HL-60 (cell line): ENCODE measurements around the gene LRRC4B.

Source experiments
- DNase-seq, 2 experiments: peaks; one replicate each; pipeline ENCODE4 v3.0.0-alpha.2; 2010 to 2020; ENCODE audit warnings: low read depth in 1 of 2, low spot score in 1 of 2
- H3K27ac ChIP-seq: fragments of 250-450 bp; sonication (Bioruptor Pico); replicated peaks from 2 replicates; pipeline ENCODE4 v1.5.1; 2020; ENCODE audit warnings: mild to moderate bottlenecking, moderate library complexity
- H3K27me3 ChIP-seq: fragments of 250-450 bp; sonication (Bioruptor Pico); 2 replicates; pipeline ENCODE4 v1.5.1; 2021; ENCODE audit warnings: mild to moderate bottlenecking, moderate library complexity; ENCODE audit not compliant: insufficient read depth, poor library complexity, severe bottlenecking
- H3K4me3 ChIP-seq: replicated peaks from 2 replicates; pipeline ENCODE4 v1.5.1; 2011; ENCODE audit warnings: mild to moderate bottlenecking, control low read depth, low read length; ENCODE audit not compliant: insufficient read depth
- CTCF ChIP-seq: IDR thresholded peaks from one replicate; pipeline ENCODE4 v1.5.1; 2011; ENCODE audit warnings: low read length, control low read depth, inconsistent platforms; ENCODE audit not compliant: insufficient read depth
- GABPA ChIP-seq: IDR thresholded peaks from 2 replicates; pipeline ENCODE4 v1.6.1; 2012; ENCODE audit warnings: low read depth
- POLR2AphosphoS5 ChIP-seq: IDR thresholded peaks from 2 replicates; pipeline ENCODE4 v1.6.1; 2012; ENCODE audit warnings: low read depth
- SPI1 ChIP-seq: IDR thresholded peaks from 2 replicates; pipeline ENCODE4 v1.6.1; 2012; ENCODE audit warnings: low read depth, mild to moderate bottlenecking, borderline replicate concordance
- TF ChIP-seq, protein P1 (sequence below): IDR thresholded peaks from 2 replicates; pipeline ENCODE4 v1.6.1; 2012; ENCODE audit warnings: low read depth; ENCODE audit not compliant: insufficient replicate concordance

Gene LRRC4B

GRCh38 chr19:50558039-50558438, 10.2 kb downstream of the LRRC4B start:
- H3K27me3 ChIP-seq, result no peaks in the 10 kb centered on the region
- H3K27ac ChIP-seq, result no peak overlapping the region
- no peak for DNase-seq
- no peak for TF ChIP-seq GABPA
- no peak for TF ChIP-seq CTCF
- TF ChIP-seq, protein P1, sequence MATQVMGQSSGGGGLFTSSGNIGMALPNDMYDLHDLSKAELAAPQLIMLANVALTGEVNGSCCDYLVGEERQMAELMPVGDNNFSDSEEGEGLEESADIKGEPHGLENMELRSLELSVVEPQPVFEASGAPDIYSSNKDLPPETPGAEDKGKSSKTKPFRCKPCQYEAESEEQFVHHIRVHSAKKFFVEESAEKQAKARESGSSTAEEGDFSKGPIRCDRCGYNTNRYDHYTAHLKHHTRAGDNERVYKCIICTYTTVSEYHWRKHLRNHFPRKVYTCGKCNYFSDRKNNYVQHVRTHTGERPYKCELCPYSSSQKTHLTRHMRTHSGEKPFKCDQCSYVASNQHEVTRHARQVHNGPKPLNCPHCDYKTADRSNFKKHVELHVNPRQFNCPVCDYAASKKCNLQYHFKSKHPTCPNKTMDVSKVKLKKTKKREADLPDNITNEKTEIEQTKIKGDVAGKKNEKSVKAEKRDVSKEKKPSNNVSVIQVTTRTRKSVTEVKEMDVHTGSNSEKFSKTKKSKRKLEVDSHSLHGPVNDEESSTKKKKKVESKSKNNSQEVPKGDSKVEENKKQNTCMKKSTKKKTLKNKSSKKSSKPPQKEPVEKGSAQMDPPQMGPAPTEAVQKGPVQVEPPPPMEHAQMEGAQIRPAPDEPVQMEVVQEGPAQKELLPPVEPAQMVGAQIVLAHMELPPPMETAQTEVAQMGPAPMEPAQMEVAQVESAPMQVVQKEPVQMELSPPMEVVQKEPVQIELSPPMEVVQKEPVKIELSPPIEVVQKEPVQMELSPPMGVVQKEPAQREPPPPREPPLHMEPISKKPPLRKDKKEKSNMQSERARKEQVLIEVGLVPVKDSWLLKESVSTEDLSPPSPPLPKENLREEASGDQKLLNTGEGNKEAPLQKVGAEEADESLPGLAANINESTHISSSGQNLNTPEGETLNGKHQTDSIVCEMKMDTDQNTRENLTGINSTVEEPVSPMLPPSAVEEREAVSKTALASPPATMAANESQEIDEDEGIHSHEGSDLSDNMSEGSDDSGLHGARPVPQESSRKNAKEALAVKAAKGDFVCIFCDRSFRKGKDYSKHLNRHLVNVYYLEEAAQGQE, result no peak
- no peak overlapping the region for H3K4me3 ChIP-seq

GRCh38 chr19:50557009-50557613, 11.1 kb downstream of the LRRC4B start:
- no peak for TF ChIP-seq SPI1
- no peak for TF ChIP-seq CTCF
- TF ChIP-seq POLR2AphosphoS5, result no peak
- TF ChIP-seq, protein P1, result no peak
- TF ChIP-seq GABPA, result no peak
- H3K27ac ChIP-seq, result no peak overlapping the region
- H3K4me3 ChIP-seq, result no peak overlapping the region

DNA sequence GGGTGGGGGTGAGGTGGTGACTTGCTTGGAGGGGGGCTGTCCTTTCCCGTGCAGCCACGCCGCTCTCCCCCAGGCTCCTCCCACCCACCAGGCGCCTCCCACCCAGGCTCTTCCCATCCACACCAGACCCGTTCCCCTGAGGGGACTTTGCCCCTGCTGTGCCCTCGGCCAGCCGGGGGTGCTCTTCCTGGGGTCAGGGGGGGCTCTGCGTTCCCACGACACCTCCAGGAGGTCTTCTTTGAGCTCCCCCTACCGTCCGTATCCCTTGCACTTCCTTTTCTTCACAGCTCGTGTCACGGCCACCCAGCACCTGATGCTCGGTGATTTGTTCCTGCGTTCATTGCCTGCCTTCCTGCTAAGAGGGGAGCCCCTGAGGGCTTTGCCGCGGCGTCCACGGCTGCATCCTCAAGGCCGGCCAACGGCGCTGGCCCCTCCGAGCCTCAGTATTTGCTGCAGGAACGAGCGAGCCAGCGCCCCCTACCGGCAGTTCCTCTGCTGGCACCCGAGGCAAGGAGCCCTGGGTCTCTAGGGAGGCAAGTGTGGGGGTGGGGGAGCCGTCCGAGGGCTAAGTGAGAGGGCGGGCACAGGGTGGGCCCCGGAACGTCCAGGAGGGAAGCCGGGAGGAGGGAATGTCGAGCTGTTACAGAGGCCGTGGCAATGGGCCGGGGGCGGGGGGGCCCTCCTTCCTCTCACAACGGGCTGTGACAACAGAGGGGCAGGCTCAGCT, 11.8 kb downstream of the LRRC4B start:
- DNase-seq, result peak; percentile 39 to 48
- H3K27me3 ChIP-seq, result peaks cover 8% of the 10 kb centered on the region
- TF ChIP-seq CTCF, result peak; percentile 54
- TF ChIP-seq, protein P1, result no peak
- TF ChIP-seq SPI1, result peak; percentile 55
- no peak overlapping the region for H3K27ac ChIP-seq
- peak overlapping the region; percentile 28 for H3K4me3 ChIP-seq

More at GRCh38 chr19:50557009-50557613, 11.1 kb downstream of the LRRC4B start:
- H3K27me3 ChIP-seq, result peaks cover 1% of the 10 kb centered on the region
- no peak for DNase-seq
